GOT3 (cell line): ENCODE data around the gene PRSS27.
"Not testable (repeated sequence)": the region's sequence is repeated elsewhere in the genome, so short reads cannot be mapped to it uniquely, and the experiment has no call there.

Experiments
- DNase-seq: peaks from one replicate; lab custom pipeline; 2025; ENCODE audit warnings: mixed read lengths; lab: John Stamatoyannopoulos, UW

Gene PRSS27

DNA sequence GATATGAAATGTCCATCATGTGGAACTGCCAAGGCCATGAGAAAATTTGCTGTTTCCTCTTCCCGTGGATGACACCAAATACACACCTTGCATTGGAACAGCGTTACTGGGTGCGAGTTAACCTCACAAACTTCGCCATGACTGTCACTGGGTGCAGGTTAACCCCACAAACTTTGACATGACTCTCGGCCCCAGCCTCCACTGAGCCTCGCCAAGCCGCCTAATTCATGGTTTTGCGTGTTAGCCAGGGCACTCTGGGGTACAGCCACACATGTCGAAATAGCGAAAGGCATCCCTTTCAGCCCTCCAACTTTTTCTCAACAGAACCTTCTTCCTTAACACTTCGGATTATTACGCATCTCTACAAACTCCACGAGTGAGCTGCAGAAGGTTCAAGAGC is 48.3 kb downstream of the PRSS27 start:
- DNase-seq = no peak

DNA sequence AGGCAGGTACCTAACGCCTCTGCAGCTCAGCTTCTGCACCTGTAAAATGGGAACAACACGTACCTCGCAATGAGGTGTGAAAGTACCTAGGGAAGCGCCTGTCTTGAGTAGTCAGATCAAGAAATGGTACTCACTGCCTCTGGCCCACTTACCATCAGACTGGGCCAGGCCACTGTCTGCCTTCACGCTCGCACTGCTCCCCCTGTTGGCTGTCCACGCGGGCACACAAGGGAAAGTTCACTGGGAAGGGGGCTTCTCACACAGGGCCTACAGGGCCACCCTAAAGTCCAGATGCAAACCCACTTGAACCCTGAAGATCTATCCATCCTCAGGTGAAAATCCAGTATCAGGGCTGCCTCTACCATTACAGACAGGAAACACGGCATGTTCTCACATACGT is 48.8 kb downstream of the PRSS27 start:
- DNase-seq = not testable (repeated sequence)

DNA sequence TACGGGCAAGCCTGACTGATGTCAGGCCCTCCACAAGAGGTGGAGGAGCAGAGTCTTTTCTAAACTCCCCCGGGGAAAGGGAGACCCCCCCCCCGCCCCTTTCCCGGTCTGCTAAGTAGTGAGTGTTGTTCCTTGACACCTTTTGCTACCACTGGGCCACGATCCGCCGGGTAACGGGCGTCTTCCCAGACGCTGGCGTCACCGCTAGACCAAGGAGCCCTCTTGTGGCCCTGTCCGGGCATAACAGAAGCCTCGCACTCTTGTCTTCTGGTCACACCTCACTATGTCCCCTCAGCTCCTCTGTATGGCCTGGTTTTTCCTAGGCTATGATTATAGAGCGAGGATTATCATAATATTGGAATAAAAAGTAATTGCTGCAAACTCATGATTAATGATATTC is 50.0 kb downstream of the PRSS27 start:
- not testable (repeated sequence) for DNase-seq

DNA sequence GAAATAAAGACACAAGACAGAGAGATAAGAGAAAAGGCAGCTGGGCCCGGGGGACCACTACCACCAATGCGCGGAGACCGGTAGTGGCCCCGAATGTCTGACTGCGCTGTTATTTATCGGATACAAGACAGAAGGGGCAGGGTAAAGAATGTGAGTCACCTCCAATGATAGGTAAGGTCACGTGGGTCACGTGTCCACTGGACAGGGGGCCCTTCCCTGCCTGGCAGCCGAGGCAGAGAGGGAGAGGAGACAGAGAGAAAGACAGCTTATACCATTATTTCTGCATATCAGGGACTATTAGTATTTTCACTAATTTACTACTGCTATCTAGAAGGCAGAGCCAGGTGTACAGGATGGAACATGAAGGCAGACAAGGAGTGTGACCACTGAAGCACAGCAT is 50.4 kb downstream of the PRSS27 start:
- DNase-seq = not testable (repeated sequence)

DNA sequence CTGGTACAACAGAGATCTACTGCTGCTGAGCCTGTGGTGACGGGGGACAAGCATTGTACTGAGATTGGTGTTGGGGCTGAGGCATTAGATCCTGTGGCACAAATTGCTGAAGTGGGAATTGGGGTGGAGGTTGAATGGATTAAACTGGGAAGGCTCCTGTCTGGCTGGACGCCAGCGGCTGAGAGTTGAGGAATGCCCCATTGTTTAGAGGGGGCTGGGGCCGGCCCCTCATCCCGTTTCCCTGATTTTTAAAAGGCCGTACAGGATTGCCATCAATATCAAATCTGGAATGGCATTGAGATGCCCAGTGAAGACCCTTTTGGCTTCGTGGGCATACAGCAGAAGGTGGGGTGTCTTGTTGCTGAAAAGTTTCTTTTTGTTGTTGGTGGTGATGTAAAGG is 53.4 kb downstream of the PRSS27 start:
- not testable (repeated sequence) for DNase-seq

DNA sequence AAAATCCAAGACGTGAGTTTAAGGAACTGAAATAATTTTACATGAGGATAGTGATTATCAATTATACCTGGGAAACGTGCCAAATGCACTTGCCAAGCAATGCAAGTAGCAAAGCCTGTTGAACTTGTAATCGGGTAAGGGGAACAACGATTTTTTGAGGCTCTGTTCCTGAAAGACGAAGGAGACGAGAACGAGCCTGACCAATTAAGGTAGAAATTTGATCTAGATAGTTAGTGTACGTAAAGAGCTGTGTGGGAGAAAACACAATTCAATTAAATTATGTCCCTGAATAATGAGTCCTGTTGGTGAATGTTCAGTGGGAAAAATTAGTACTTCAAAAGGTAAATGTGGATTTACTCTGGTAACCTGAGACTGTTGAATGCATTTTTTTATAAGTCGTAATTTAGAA is 55.4 kb downstream of the PRSS27 start:
- no peak for DNase-seq

DNA sequence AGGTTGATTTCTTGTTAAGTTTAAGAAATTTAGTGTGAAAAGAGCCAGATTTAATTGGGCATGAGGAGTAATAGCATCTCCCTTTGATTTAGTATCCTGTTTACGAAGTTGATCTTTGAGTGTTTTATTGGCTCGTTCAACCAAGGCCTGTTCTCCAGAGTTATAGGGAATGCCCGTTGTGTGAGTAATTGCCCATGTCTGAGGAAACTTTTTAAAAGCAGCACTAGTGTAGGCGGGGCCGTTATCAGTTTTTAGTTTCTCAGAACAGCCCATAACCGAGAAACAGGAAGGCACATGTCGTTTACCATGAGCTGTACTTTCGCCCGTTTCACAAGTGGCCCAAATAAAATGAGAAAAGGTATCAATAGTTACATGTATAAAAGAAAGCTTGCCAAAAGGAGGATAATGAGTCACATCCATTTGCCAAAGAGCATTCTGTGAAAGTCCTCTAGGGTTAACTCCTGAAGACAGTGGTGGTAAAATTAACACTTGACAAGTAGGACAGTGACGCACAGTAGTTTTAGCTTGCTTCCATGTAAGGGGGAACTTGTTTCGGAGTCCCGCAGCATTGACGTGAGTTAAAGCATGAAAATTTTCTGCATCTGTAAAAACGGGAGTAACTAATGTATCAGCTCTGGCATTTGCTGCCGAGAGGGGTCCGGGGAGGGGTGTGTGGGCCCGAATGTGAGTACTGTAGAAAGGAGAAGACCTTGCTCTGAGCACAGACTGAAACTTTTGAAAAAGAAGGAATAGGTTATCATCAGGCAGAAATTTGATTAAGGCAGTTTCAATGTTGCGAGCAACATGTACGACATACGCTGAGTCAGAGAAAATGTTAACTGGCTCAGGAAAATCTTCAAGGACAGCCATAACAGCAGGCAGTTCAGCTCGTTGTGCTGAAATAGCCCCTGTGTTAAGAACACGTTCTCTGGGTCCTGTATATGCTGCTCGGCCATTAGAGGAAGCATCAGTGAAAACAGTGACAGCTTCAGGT is 56.2 kb downstream of the PRSS27 start:
- DNase-seq = no peak
